GM20000 (cell line): ENCODE measurements around the gene FGD5.
"Not testable (repeated sequence)": the region's sequence is repeated elsewhere in the genome, so short reads cannot be mapped to it uniquely, and the experiment has no call there.

Experiments
- DNase-seq: peaks from one replicate; pipeline ENCODE4 v3.0.0; 2012; ENCODE audit warnings: low spot score
- TF ChIP-seq, protein P1 (sequence below): IDR thresholded peaks from 2 replicates; pipeline ENCODE4 v1.5.1; 2012; ENCODE audit warnings: mild to moderate bottlenecking, control low read depth; ENCODE audit errors: extremely low read depth, missing control alignments

The FGD5 gene

DNA sequence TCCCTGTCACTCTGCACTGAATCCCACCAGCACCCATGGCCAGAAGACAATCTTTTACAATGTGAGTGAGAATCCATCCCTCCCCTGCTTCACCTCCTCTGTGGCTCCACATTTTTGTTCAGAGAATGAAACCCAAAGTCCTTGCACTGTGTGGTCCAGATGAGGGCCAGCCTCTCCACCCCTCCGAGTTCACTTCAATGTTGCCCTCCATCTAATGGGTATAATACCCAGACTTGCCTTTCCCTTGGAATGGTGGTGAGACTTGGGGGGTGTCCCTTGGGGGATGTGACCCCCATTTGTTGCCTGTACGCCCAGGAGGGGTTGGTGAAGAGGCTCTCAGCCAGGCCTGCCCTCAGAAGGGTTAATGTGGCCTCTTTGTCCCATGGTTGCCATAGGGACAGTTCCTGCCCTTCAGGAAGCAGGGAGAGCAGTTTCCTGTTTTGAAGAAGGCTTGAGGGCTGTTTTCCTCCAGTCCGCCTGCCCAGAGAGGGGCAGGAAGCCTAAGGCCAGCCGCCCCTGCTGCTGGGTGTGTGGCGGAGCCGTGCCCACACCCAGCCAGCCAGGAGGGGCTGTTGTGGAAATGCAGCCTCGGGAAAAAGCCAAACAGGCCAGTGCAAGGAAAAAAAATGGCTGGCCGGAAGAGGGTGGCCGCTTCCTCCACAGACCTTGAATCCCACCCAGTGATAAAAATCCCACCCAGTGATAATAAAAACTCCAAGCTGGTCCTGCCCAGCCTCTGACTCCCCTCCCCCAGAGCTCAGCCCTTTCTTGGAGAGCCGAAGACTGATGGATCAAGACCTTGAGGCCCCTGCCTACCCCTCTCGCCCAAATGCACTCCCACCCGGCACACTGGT, 14.6 kb upstream of the FGD5 start:
- TF ChIP-seq, protein P1, sequence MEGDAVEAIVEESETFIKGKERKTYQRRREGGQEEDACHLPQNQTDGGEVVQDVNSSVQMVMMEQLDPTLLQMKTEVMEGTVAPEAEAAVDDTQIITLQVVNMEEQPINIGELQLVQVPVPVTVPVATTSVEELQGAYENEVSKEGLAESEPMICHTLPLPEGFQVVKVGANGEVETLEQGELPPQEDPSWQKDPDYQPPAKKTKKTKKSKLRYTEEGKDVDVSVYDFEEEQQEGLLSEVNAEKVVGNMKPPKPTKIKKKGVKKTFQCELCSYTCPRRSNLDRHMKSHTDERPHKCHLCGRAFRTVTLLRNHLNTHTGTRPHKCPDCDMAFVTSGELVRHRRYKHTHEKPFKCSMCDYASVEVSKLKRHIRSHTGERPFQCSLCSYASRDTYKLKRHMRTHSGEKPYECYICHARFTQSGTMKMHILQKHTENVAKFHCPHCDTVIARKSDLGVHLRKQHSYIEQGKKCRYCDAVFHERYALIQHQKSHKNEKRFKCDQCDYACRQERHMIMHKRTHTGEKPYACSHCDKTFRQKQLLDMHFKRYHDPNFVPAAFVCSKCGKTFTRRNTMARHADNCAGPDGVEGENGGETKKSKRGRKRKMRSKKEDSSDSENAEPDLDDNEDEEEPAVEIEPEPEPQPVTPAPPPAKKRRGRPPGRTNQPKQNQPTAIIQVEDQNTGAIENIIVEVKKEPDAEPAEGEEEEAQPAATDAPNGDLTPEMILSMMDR, result no peak
- DNase-seq, result no peak

DNA sequence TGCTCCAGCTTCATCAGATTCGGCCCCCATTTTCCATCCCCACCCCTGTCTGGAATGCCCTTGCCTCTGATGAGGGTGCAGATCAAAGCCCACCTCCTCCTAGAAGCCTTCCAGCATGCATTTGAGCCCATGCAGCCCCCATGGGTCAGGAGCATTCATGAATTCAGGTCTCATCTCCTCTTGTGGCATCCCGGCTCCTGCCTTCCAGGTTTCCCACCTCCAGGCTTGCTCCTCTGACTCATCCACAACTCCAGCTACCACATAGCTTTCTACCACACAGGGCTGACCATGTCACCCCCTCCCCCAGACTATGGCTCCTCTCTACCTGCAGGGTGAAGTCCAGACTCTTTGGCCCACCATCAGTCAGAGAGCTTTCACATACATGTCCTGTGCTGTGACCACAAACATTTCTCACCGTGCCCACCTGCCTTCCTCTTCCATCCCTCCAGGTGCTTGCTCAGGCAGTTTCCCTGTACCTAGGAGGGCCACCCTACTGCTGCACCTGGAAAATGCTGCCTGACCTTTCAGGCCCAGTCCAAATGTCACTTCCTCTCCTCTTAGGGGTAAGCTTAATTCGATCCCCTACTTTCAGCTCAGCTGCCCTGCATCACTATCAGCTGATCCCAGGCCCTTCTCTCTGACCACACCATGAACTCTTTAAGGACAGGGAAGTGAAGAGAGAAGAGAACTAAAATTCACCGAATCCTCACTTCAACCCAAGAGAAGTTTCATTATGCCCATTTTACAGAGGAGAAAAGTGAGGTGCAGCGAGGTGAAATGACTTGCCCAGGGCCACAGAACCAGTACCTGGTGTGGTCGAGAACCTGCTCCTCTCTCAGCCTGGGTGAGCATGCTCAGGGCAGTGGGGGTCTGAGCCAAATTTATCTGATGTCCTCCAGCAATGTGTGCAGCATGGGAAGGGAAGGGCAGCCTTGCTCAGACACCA, 13.7 kb upstream of the FGD5 start:
- TF ChIP-seq, protein P1, result no peak
- no peak for DNase-seq

DNA sequence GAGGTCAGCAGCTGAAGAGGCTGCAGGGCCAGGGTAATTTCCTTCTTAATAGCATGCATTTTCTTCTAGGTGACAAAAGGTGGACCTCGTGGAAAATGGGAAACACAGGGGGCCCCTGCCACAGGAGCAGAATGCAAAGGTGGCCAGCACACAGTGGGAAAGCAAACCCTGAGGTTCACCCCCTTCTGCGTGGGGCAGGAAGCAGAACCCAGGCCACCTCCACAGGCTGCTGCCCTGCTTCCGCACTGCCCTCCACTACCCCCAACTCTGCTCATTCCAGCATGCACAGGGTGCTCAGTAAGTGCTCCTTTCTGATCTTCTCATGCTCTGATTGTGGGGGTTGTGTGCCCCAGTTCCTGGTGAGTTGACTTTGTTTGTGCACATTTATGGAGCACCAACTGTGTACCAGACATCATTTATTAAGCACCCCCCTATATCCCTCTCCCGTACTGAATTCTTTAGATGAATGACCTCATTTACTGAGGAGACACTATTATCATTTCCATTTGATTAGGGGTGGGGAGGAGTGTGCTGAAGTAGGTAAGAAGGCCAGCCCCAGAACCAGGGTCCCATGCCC, 12.7 kb upstream of the FGD5 start:
- TF ChIP-seq, protein P1, result no peak
- DNase-seq, result no peak

DNA sequence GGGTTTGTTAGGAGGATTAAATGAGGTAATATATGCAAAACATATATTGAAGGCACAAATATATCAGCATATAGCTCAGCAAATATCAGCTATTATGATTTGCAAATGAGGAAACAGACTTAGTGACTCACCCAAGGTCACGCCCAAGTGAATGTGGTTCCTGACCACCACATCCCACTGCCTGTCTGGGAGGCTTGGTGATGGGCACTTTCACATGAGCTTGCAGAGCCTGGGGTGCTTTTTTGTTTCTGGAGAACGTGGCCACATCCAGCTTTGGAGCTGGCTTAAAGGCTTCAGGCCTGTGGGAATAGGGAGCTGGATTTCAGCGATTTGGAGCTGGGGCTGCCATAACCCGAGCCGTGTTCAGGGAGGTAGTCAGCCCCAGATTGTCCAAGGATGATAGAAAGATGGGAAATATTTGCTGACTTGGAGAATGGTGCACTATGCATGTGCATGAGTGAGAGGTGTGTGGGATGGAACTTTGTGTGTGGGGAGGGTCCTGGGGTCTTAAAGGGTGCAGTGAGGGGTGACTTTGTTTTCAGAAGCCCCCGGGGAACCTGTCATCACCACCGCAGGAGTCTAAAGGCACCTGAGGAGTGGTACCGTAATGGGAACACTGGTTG, 12.0 kb upstream of the FGD5 start:
- DNase-seq, result no peak
- TF ChIP-seq, protein P1, result no peak

DNA sequence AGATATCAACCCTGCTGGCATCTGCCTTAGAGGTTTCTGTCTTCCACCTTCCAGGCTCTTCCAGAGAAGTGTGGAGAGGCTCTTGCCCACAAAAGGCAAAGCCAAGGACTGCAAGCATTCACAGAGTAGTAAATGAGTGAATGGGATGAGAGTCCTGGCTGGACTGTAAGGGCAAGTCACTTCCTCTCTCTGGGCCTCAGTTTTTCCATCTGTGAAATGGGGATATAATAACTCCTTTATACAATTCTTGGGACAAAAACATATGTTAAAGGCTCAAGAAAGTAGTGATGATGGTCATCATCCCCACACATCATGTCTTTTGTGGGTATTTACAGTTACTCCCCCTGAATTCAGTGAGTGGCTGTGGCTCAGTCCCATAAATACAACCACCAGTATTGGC, 10.7 kb upstream of the FGD5 start:
- TF ChIP-seq, protein P1, result no peak
- DNase-seq, result no peak

DNA sequence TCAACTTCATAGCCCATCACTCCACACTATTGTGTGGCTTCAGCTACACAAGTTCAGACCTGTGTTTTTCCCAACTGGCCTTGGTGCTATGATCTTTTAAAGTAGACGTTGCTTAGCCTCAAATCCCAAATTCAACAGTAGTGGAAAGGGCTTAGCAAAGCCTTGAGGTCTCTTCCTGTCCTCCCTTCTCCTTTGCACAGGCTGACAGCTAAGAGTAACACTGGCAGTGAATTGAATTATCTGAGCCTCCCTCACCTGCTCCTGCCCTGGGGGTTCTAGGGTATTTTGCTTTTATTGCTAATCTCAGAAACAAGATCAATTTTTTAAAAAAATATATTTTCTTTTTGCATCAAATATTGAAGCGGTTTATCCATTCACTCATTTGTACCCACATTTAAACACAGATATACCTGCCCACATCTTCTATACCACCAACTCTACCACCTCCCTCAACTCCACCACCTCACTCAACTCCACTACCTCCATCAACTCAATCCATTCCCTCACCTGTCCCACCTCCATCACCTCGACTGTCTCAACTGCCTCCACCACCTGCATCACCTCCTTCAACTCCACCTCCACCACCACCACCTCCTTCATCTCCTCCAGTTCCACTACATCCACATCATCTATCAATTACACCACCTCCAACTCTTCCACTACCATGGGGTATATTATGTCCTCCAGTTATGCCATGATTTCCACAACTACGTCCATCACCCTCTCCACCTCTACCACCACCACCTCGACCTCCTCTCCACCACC, 10.1 kb upstream of the FGD5 start:
- no peak for DNase-seq
- TF ChIP-seq, protein P1, result no peak

DNA sequence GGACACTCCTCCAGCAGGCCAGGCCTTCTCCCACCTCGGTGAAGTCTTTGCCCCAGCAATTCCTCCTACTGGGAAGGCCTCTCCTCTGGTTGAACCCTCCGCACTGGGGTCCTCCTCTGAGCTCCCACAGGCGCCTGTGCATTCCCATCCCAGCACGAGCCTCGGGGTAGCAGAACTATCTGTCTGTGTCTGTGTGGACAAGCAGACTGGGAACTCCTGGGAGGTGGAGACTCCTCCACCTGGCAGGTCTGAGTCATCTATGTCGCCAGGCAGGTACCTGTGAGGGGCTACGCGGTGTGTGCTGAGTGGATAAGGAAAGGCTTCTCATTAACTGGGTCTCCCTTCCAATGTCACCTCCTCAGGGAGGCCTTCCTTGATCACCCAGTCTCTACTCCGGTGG, 9.2 kb upstream of the FGD5 start:
- DNase-seq, result not testable (repeated sequence)
